Activated T-cell treated with anti-CD3 and anti-CD28 coated beads for 48 hours (primary cell): ENCODE results near the gene ILKAP.

Source experiments
- DNase-seq: peaks from one replicate; pipeline ENCODE4 v3.0.0-alpha.2; 2020; ENCODE audit warnings: low read depth

ILKAP gene

GRCh38 chr2:238203094-238203972, at the start of gene ILKAP:
ILKAP (minus strand) TSS chr2:238203695; CDS start chr2:238203553, 142 bp downstream.
- DNase-seq: peak; percentile 93

- no peak for DNase-seq
Observed at GRCh38 chr2:238252766-238253630, 49.5 kb upstream of the ILKAP start.

- DNase-seq: no peak
Observed at GRCh38 chr2:238251986-238252385, 48.5 kb upstream of the ILKAP start.

GRCh38 chr2:238251331-238251730, 47.8 kb upstream of the ILKAP start:
- no peak for DNase-seq

- no peak for DNase-seq
Observed at GRCh38 chr2:238250896-238251295, 47.4 kb upstream of the ILKAP start.

GRCh38 chr2:238247841-238248453, 44.5 kb upstream of the ILKAP start:
- DNase-seq: no peak

GRCh38 chr2:238247002-238247822, 43.7 kb upstream of the ILKAP start:
- no peak for DNase-seq

GRCh38 chr2:238244151-238244550, 40.7 kb upstream of the ILKAP start:
- DNase-seq: no peak

- no peak for DNase-seq
Observed at GRCh38 chr2:238243496-238244076, 40.1 kb upstream of the ILKAP start.

GRCh38 chr2:238242731-238243495, 39.4 kb upstream of the ILKAP start:
- no peak for DNase-seq

- DNase-seq: no peak
Observed at GRCh38 chr2:238241970-238242369, 38.5 kb upstream of the ILKAP start.

- DNase-seq: no peak
Observed at GRCh38 chr2:238240757-238241711, 37.5 kb upstream of the ILKAP start.

- peak; percentile 77 for DNase-seq
Observed at GRCh38 chr2:238239863-238240756, 36.6 kb upstream of the ILKAP start, which contains the start of gene HES6. HES6 (minus strand) TSS chr2:238240038; CDS start chr2:238239905, 133 bp downstream.

GRCh38 chr2:238239543-238239862, 36.0 kb upstream of the ILKAP start:
- DNase-seq: no peak

- DNase-seq: no peak
Observed at GRCh38 chr2:238238766-238239542, 35.5 kb upstream of the ILKAP start.

- DNase-seq: no peak
Observed at GRCh38 chr2:238238311-238238765, 34.8 kb upstream of the ILKAP start.

GRCh38 chr2:238237431-238238135, 34.1 kb upstream of the ILKAP start:
- DNase-seq: no peak
